Right atrium auricular region (tissue), 2 donors: Measurements from ENCODE around the gene RBM14. TPM values are rescaled to one million over a fixed set of nuclear protein-coding genes. Genes with fewer than 3 reads are reported as not detected.
"Not testable (repeated sequence)": the region's sequence is repeated elsewhere in the genome, so short reads cannot be mapped to it uniquely, and the experiment has no call there.

Experiments
- DNase-seq: peaks from one replicate; pipeline ENCODE4 v3.0.0-alpha.2; 2019; ENCODE audit warnings: low spot score
- H3K27ac ChIP-seq, 2 donors: fragments of 200-600 bp; sonication (generic); 1 replicate in 1 of 2; 2 replicates in 1 of 2; pipeline ENCODE4 v1.5.1; 2016 to 2019
- H3K27me3 ChIP-seq, 2 donors: fragments of 200-600 bp; sonication (generic); one replicate each; pipeline versions ENCODE4 v1.5.1 to v1.6.0; 2017 to 2019
- H3K36me3 ChIP-seq: fragments of 200-600 bp; sonication (generic); one replicate; pipeline ENCODE4 v1.5.1; 2016
- H3K4me1 ChIP-seq, 2 donors: fragments of 200-600 bp; sonication (generic); one replicate each; pipeline versions ENCODE4 v1.5.1 to v1.6.0; 2017 to 2019
- H3K4me3 ChIP-seq, 2 donors: fragments of 200-600 bp; sonication (generic); 1 replicate in 1 of 2; 2 replicates in 1 of 2; pipeline ENCODE4 v1.5.1; 2017 to 2019; ENCODE audit warnings: mild to moderate bottlenecking in 1 of 2, moderate library complexity in 1 of 2
- H3K9me3 ChIP-seq, 2 donors: fragments of 200-600 bp; sonication (generic); one replicate each; pipeline ENCODE4 v1.5.1; 2019
- CTCF ChIP-seq, 2 donors: fragments of 200-600 bp; sonication (generic); IDR thresholded peaks; one replicate each; pipeline ENCODE4 v1.5.1; 2019; ENCODE audit warnings: antibody characterized with exemption in 2 of 2
- total RNA-seq, 2 donors: library from RNA; depleted of rRNA; stranded (reverse); fragments of >200 nt; gene quantifications; one replicate each; pipeline ENCODE4 v1.1.0, GENCODE V29; 2016

RBM14 gene
- total RNA-seq, 2 donors from 2014 or later = 27.5 to 34.3 TPM

- H3K4me3 ChIP-seq = no peak overlapping the region
- TF ChIP-seq CTCF (IDR thresholded peaks at IDR 0.05) = no peak
- no peaks in the 10 kb centered on the region for H3K9me3 ChIP-seq
- no peak for DNase-seq
- no peaks in the 10 kb centered on the region for H3K27me3 ChIP-seq
- H3K36me3 ChIP-seq = no peaks in the 10 kb centered on the region
- no peaks in the 10 kb centered on the region for H3K4me1 ChIP-seq
- H3K27ac ChIP-seq = no peak overlapping the region
Observed at GRCh38 chr11:66586136-66586535, 30.3 kb upstream of the RBM14 start.

- not testable (repeated sequence) for DNase-seq, H3K4me3 ChIP-seq, H3K36me3 ChIP-seq, H3K27me3 ChIP-seq, H3K27ac ChIP-seq, H3K9me3 ChIP-seq
- H3K4me1 ChIP-seq = peaks cover 0 to 18% of the 10 kb centered on the region in 2 donors
Observed at GRCh38 chr11:66589315-66589714, 27.1 kb upstream of the RBM14 start.

GRCh38 chr11:66589996-66590675 is 26.3 kb upstream of the RBM14 start:
- Histone ChIP-seq H3K36me3 (no peaks in the 10 kb centered on the region), H3K27ac (no peak overlapping the region), H3K4me1 (peaks cover 0 to 26% of the 10 kb centered on the region in 2 donors), H3K27me3 (no peaks in the 10 kb centered on the region), H3K4me3 (no peak overlapping the region), H3K9me3 (no peaks in the 10 kb centered on the region)
- TF ChIP-seq CTCF (IDR thresholded peaks at IDR 0.05) = no peak
- no peak for DNase-seq

GRCh38 chr11:66591175-66591574 is 25.3 kb upstream of the RBM14 start:
- no peak for DNase-seq

GRCh38 chr11:66592457-66593302 is 23.8 kb upstream of the RBM14 start, which contains the start of the genes CCDC87 and CCS:
Gene CCDC87, minus strand, starts transcription at chr11:66593063. Its CDS starts 48 bp downstream, at chr11:66593015.
Gene CCS, plus strand, starts transcription at chr11:66593185. Its CDS starts 77 bp downstream, at chr11:66593262.
- TF ChIP-seq CTCF (IDR thresholded peaks at IDR 0.05) = peak; percentile 52 to 81
- Histone ChIP-seq H3K27ac (peak within 1 kb of the TSS; percentile 83 to 84), H3K36me3 (no peaks in the 10 kb centered on the region), H3K9me3 (no peaks in the 10 kb centered on the region), H3K4me1 (peaks cover 0 to 36% of the 10 kb centered on the region in 2 donors), H3K27me3 (no peaks in the 10 kb centered on the region), H3K4me3 (peak within 1 kb of the TSS; percentile 59 to 60)
- peak; percentile 97 for DNase-seq

More at GRCh38 chr11:66591175-66591574, 25.3 kb upstream of the RBM14 start:
- no peaks in the 10 kb centered on the region for H3K9me3 ChIP-seq
- H3K36me3 ChIP-seq = no peaks in the 10 kb centered on the region
- H3K27ac ChIP-seq = no peak overlapping the region
- peaks cover 0 to 36% of the 10 kb centered on the region in 2 donors for H3K4me1 ChIP-seq
- no peak overlapping the region for H3K4me3 ChIP-seq
- H3K27me3 ChIP-seq = no peaks in the 10 kb centered on the region
- TF ChIP-seq CTCF (IDR thresholded peaks at IDR 0.05) = no peak

GRCh38 chr11:66593303-66593635 is 23.2 kb upstream of the RBM14 start:
- H3K36me3 ChIP-seq = no peaks in the 10 kb centered on the region
- no peaks in the 10 kb centered on the region for H3K27me3 ChIP-seq
- peak overlapping the region; percentile 59 to 60 for H3K4me3 ChIP-seq
- peak overlapping the region; percentile 83 to 84 for H3K27ac ChIP-seq
- H3K4me1 ChIP-seq = peaks cover 0 to 36% of the 10 kb centered on the region in 2 donors
- no peak for DNase-seq
- no peak for TF ChIP-seq CTCF (IDR thresholded peaks at IDR 0.05)
- H3K9me3 ChIP-seq = no peaks in the 10 kb centered on the region
